ENCODE data around the gene RCAN3. TPM values are rescaled to one million over a fixed set of nuclear protein-coding genes. Genes with fewer than 3 reads are reported as not detected.

Gene RCAN3
- total and polyA plus RNA-seq, 2 of the 13 experiments (the other 11 are each of a cell fraction or from before 2014, with no cell fraction given) = 12.2 to 13.3 TPM

- peak; percentile 54; the same call in 1 of the 2 replicates for TF ChIP-seq SP5 (CRISPR knock-in tag; IDR thresholded peaks at IDR 0.05; ENCODE audit: borderline replicate concordance, low read depth)
- TF ChIP-seq KAT8 (CRISPR knock-in tag; IDR thresholded peaks at IDR 0.05) = no peak
- TF ChIP-seq AGO2 (optimal IDR thresholded peaks at IDR 0.05; ENCODE audit: low read depth, low read length) = no peak
- TF ChIP-seq MYC (CRISPR knock-in tag; IDR thresholded peaks at IDR 0.05; ENCODE audit: borderline replicate concordance) = no peak
- peak; percentile 60; the same call in 1 of the 2 replicates for TF ChIP-seq ZNF747 (CRISPR knock-in tag; IDR thresholded peaks at IDR 0.05; ENCODE audit: borderline replicate concordance)
- no peak for TF ChIP-seq HES4 (CRISPR knock-in tag; IDR thresholded peaks at IDR 0.05; ENCODE audit: borderline replicate concordance)
- TF ChIP-seq HNF4G (IDR thresholded peaks at IDR 0.05; ENCODE audit: borderline replicate concordance, low read depth, low read length) = no peak
- no peak for TF ChIP-seq HNF4G (CRISPR knock-in tag; IDR thresholded peaks at IDR 0.05; ENCODE audit: borderline replicate concordance, low read depth)
- no peak for TF ChIP-seq NR0B2 (CRISPR knock-in tag; IDR thresholded peaks at IDR 0.05)
- TF ChIP-seq ZC3H4 (CRISPR knock-in tag; IDR thresholded peaks at IDR 0.05; ENCODE audit: borderline replicate concordance) = no peak
- 0 out of 2 replicates have a peak, but pooled peaks have one; percentile 36 for TF ChIP-seq PHF20 (CRISPR knock-in tag; IDR thresholded peaks at IDR 0.05)
- TF ChIP-seq ZBTB49 (CRISPR knock-in tag; IDR thresholded peaks at IDR 0.05; ENCODE audit: borderline replicate concordance) = no peak
- no peak for TF ChIP-seq IKZF4 (CRISPR knock-in tag; IDR thresholded peaks at IDR 0.05; ENCODE audit: borderline replicate concordance, low read depth, not compliant biosample characterization)
- TF ChIP-seq ZNF281 (CRISPR knock-in tag; IDR thresholded peaks at IDR 0.05; ENCODE audit: borderline replicate concordance) = no peak
- TF ChIP-seq SMARCE1 (IDR thresholded peaks at IDR 0.05; ENCODE audit: borderline replicate concordance) = no peak
- TF ChIP-seq IRF1 (CRISPR knock-in tag; IDR thresholded peaks at IDR 0.05; ENCODE audit: low read depth) = no peak
- no peak for TF ChIP-seq ZNF629 (CRISPR knock-in tag; conservative IDR thresholded peaks at IDR 0.05)
- TF ChIP-seq PRDM4 (CRISPR knock-in tag; IDR thresholded peaks at IDR 0.05; ENCODE audit: borderline replicate concordance) = no peak
- no peak for TF ChIP-seq DPF2 (CRISPR knock-in tag; IDR thresholded peaks at IDR 0.05; ENCODE audit: borderline replicate concordance, low read depth)
These were observed 1.1 kb upstream of the RCAN3 start (continued) for GRCh38 chr1:24501371-24502064.

Data from HepG2 (cell line).